HG02943 (cell line): ENCODE results near the gene SLC9A7.
A peak's percentile ranks its signal among the peaks of the same experiment; 100 is the strongest.

Experiments
- ATAC-seq: cut with Tn5 transposase; IDR thresholded peaks from one replicate; pipeline ENCODE4 v1.9.1; 2021; ENCODE audit warnings: mild to moderate bottlenecking, low read depth, moderate library complexity; ENCODE audit not compliant: unreplicated experiment

The SLC9A7 gene

DNA sequence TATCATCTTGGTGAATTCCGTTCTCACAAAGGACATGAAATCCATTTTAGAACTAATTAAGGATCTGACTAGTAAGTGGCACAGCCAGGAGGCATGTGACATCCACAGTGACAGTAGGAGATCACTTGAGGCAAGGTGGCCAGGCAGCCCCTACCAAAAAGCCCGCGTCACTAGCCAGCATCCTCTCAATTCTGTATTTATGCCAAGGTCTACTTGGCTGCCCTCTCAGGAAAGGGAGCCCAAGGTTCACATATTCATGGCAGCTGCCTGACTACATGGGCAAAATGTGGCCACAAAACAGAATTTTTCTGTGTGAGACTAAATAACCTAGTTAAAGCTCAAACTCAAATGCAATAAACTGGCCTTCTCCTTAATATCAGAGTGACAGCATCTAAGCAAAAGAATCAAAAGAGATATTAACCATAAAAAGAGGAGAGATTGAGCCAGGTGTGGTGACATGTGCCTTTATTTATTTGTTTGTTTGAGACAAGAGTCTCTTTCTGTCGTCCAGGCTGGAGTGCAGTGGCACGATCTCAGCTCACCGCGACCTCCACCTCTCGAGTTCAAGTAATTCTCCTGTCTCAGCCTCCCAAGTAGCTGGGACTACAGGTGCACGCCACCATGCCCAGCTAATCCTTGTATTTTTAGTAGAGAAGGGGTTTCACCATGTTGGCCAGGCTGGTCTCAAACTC lies 51.5 kb downstream of the SLC9A7 start:
- no peak for ATAC-seq

DNA sequence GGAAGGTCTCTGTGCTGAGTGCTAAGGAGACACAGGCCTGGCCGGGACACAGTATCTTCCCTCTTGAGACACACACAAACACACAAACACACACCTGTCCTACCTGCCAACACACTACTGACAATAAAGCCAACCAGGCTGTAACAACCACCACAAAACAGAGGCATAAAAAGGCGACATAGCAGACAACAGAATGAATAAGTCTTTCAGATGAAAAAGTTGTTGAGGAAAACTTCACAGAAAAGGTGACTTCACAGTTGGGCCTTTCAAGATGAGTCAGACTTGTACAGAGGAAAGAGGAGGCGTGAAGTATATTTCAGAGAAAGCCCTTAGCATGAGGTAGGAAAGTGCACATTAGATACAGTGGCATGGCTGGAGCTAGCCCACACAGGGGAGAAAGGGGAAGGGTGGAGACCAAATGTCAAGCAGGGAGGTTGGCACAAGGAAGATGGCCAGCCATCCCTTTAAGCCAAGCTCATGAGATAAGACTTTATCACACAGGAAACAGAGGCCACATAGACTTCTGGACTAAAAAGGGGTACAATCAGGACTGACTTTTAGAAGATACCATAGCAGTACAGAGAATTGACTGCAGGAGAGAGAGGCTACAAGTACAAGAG lies 54.0 kb downstream of the SLC9A7 start:
- peak; percentile 94 for ATAC-seq

DNA sequence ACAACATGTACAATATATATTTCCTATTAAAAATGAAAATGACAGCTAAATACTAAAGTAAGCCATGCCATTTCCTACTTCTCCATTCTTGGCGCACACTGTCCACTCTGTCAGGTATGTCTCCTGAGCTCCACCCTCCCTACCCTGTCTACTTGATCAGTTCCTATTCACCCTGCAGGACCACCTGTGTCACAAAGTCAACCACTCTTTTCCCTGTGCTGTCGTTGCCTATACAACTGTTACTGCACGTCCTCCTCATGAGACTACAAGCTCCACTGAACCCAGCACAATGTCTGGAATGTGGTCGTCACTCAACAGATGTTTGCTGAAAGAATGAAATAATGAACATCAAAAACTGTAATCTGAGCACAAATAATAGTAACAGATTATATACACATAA lies 54.9 kb downstream of the SLC9A7 start:
- no peak for ATAC-seq

DNA sequence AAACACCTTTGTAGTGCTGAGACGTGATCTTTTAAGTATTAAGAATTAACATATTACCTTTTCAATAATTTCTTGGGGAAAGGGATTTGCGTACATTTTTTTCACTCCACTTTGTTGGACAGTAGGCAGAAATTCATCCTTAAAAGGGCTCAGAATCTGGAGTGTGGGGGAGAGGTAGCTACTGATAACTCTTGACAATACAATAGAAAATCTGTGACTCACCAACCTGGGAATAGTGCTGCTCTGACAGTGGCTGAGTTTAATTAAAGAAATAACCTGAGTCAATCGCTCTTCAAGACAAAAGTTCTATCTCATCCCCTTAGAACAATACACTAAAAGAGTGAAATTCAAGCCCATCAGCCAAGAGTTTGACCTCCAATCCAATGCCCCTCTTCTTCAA lies 60.2 kb downstream of the SLC9A7 start:
- no peak for ATAC-seq

DNA sequence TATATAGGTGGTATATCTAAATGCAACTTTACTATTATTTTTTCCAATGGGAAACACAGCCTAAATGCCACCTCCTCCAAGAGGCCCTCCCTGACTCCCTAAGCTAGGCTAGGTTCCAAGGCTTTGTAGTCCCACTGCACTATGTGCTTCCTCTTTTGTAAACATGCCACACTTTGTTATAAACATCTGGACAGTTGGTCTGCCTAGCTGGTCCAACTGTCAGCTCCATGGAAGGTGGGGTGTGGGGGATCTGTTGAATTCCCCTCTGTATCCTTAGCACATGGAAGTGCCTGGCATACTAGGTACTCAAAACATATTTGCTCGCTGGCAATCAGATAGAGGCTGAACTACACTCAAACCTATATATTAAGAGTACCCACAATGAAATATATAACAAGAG lies 63.4 kb downstream of the SLC9A7 start:
- no peak for ATAC-seq

DNA sequence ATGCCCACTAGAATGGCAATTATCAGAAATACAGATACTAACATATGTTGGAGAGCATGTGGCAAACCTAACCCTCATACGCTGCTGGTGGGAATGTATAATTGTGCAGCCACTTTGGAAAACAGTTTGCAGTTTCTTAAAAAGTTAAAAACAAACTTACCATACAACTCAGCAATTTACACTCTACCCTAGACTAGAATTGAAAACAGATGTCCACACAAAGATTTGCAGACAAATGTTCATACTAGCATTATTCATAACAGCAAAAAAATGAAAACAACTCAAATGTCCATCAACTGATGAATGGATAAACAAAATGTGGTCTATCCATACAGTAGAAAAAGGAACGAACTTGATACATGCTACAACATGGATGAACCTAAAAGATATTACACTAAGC lies 64.4 kb downstream of the SLC9A7 start:
- ATAC-seq = no peak

DNA sequence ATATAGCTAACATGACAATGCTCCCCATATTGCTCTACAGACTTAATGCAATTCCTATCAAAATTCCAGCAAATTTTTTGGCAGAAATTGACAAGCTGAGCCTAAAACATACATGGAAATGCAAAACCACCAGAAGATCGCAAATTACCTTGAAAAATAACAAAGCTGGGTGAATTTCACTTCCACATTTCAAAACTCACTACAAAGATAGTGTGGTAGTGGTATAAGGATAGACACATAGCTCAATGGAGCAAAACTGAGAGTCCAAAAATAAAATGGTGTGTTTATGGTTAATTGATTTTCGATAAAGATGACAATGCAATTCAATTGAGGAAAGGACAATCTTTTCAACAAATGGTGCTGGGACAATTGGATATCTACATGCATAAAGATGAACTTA lies 65.8 kb downstream of the SLC9A7 start:
- no peak for ATAC-seq

DNA sequence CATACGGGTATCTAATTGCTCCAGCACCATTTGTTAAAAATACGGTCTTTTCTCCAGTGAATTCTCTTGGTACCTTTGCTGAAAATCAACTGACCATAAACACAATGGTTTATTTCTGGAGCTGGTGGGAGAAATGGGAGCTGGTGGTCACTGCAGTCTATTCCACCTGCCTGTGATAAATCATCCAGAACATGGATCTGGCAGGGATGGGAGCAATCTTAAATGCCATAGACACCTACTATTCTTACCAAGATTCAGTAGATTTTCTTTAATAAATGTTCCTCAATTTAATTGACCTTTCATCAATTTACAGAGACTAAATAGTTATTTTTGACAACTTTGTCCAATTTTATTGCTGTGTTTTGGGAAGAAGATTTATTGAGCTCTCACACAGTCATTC lies 68.1 kb downstream of the SLC9A7 start:
- no peak for ATAC-seq

DNA sequence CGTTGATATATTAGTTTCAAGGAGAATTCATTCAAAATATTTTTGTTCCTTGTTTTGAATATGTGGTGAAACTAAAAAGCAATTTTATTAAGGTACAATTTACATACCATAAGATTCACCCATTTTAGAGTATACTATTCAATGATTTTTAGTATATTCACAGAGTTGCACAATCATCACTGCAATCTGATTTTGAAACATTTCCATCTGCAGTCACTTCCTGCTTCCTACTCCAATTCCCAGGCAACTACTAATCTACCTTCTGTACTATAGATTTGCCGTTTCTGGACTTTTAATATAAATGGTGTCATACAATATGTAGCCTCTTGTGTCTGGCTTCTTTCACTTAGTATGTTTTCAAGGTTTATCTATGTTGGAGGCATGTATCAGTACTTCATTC lies 71.3 kb downstream of the SLC9A7 start:
- ATAC-seq = no peak

DNA sequence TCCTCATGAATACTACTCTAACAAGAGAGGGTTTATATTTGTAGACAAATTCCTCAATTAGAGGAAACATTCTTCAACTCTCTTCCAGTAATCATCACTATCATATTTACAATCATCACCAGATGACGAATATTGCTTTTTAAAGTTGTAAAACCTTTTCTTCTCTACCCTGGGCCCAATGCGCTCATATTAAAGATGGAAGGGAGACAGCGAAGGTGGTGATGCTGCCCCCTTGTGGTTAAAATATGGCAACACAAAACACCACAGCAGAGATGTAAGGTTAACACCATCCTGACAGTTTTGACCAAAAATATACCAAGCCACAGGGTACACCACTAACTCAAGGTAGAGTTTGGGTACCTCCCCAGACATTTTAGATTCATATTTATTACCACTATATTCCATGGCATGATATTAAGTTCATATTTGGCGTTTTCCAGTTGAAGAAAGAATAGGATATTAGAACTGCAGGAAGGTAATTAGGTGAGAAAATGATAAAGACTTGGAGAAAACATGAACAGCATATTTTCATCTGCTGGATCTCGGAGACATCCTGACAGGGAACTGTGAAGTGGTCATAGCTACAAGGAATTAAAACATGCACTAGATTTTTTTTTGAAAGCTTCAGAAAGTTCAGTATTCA lies 72.8 kb downstream of the SLC9A7 start:
- ATAC-seq = no peak

DNA sequence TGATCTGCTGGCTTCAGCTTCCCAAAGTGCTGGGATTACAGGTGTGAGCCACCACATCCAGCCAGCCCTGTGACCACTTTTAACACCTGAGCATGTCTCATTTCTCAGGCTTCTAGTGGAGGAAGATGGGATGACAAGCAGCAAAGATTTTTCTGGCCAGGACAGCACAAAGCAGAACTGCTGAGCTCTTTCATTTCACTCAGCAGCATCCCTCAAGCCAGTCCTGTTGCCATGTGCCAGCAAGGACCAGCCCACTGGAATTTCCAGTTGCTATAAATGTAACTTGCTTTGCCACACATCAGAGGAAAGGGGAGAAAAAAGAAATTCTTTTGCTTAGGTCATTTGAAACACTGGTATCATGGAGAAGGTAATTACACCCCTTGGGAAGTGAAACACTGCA lies 75.9 kb downstream of the SLC9A7 start:
- no peak for ATAC-seq

DNA sequence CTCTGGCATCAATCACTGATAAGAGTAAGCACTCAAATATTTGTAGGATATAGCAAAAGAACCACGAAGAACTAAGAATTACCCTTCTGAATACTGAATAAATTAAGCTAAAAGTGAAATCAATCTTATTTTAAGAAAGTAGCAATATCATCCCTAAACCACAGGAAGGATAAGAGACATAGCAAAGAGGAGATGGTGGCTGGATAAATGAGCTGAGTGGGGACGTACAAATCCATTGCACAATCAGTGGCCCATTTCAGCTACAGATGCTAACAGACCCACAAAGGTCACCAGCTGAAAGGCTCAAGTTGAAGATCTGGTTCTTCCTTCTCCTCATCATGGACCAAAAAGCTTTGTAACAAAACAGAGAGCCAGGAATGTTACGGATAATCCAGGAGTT lies 77.1 kb downstream of the SLC9A7 start:
- ATAC-seq = no peak

DNA sequence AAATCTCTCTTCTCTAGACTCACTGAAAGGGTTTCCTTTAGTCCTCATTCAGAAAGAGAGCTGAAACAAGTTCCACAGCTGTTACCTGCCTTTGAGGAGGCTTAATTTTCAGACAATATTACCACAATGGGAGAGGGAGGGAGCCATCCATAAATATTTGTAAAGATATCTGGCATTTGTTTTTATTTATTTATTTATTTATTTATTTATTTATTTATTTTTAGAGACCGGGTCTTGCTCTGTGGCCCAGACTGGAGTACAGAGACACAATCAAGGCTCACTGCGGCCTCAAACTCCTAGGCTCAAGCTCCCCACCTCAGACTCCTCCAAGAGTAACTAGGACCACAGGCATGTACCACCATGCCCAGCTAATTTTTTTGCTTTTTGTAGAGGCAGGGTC lies 80.7 kb downstream of the SLC9A7 start:
- ATAC-seq = no peak

DNA sequence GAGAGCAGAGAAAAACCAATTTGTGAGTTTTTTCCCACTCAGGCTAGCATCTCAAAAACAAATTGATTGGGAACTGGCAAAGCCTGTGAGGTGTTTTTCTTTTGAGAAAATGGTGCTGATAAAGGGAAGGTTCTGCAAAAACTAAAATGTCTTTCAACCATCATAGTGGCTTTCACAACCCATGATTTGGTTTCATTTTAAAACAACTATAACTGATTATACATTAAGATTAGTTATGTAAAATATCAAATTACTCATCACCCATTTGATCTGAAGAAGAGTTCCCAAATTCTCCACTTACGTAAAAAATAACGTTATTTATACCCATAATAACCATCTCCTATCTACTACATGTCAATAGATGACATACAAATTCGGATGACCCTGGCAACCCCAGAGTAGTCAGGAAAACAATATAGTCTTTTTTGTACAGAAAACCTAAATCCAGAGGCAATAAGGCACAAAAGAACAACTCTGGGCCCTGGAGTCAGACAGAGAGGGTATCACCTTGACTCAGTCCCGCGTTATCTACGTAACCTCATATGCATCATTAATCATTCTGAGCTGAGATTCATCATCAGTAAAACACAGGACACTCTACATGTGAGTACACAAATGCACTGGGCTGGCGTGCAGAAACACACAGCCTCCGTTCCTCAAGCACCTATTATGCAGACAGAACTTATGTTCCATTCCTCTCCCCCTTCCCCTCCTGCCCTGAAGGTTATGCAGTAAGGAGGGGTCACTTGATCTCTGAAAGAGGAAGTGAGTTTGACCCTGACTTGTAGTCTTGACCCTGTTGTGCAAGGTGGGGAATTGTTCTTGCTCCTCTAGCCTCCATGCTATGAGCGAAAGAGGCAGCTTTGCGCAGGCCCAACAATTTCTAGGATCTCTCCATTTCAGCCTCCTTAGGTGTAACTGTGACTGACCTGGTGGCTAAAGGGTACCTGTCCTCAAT lies 82.2 kb downstream of the SLC9A7 start:
- no peak for ATAC-seq

DNA sequence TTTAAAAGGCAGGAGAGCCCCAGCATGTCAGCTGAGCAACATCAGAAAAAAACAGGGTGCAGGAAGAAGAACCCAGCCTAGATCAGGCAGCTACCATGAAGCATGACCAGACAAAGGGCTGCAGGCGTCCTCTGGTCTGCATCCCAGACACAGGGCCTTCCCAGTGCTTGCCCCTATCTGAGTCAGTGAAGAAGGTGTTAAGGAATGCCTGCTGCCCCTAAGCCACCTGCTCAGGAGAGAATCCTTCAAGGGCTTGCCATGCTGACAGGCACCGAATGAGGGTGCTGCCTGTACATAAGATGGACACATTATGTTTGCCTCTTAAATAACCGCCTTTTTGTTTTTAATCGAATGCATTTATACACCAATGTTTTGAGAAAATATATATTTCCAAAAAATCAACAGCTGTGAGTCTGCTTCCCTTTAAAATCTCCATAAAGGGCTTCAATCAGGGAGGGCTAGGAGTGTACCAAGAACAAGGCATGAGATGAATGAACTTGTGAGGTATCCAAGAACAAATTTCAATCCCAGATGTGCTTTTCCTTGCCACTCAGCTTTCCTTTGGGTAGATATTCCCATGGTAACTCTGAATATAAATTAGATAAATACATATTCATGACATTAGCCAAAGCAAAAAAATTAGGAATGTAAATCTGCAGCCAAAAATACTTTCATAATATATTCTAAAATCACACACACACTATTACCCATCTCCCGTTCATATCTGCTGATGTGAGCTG lies 85.1 kb downstream of the SLC9A7 start:
- no peak for ATAC-seq

DNA sequence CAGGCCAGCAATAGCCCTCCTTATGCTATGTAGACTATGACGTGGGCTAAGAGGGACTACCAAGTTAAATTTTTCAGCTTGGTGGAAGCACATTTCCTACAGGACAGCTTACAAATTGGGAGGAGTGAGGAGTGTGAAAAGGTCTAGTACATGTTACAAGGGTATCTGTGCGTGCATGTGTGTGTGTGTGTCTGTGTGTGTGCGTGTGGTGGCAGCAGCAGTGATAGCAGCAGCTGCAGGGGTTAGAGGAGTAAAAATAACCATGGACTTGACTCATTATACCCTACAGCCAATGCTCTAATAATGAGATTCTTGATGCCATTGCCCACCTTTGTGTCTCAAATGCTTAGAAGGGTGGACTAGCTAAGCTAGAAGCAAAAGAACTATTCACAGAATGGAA lies 88.6 kb downstream of the SLC9A7 start:
- ATAC-seq = no peak

DNA sequence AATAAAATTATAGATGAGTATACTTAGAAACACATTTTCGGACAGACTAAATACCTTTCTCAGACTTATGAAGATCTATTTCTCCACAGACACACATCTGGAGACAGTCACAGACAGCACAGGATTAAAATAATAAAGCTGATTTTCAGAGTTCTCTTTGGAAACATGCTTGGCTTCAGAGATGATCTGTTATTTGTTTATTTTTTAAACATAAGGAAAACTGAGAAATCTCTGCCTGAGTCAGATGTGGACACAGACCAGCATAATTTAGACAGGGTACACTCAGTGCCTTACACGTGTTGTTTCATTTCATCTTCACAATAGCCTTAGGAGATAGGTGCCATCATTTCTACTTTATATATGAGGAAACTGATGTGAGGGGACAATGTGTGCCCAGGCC lies 92.1 kb downstream of the SLC9A7 start:
- ATAC-seq = no peak

DNA sequence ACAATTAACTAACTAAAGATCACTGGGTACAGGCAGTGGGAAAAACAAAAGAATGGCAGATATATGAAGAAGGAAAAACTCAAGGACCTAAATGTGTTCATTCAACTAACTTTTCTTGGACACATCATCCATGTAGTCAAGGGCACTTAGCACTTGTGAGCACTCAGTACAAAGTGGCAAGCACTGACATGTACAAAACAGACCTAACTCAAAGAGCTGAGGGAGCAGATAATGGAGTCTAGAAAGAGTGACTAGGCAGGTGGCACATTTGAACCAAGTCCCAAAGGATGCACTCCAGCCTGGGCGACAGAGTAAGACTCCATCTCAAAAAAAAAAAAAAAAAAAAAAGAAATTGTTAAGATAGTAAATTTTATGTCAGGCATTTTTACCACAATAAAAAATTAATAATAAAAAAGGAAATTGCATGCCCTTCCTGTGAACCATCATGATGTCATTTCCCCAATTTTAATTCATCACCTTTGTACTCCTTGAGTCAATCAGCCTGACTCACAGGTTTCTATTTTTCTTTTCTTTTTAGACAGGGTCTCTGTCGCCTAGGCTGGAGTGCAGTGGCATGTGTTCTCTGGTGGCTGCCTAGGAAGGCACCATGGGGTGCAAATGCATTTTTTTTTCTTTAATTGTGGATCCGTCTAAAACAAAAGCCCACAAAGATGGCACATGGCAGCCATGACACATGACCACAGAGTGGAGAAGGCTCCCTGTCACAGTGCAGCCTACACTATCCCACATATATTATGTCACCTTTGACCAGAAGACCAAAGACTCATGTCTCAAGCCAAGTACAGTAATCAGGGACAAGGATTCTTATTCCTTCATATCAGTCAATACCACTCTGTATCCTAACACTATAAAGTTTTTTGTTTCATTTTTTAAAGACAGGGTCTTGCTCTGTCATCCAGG lies 93.4 kb downstream of the SLC9A7 start:
- no peak for ATAC-seq
